Type B pancreatic cell (in vitro differentiated cells): ENCODE data around the gene MAFB. TPM values are rescaled to one million over a fixed set of nuclear protein-coding genes. Genes with fewer than 3 reads are reported as not detected.

ENCODE experiments used
- DNase-seq: peaks from one replicate; pipeline ENCODE4 v3.0.0; 2021; ENCODE audit warnings: mixed read lengths; ENCODE audit not compliant: unreplicated experiment; ENCODE audit errors: extremely low spot score
- H3K27ac Mint-ChIP-seq: 2 replicates; pipeline ENCODE4 v1.8.0; 2021; ENCODE audit warnings: mild to moderate bottlenecking, mixed read lengths
- H3K27me3 Mint-ChIP-seq: 2 replicates; pipeline ENCODE4 v1.8.0; 2021; ENCODE audit warnings: mixed read lengths
- H3K36me3 Mint-ChIP-seq: 2 replicates; pipeline ENCODE4 v1.8.0; 2021; ENCODE audit warnings: mixed read lengths
- H3K4me1 Mint-ChIP-seq: one replicate; pipeline ENCODE4 v1.8.0; 2021; ENCODE audit warnings: mixed read lengths; ENCODE audit not compliant: unreplicated experiment
- H3K4me3 Mint-ChIP-seq: 2 replicates; pipeline ENCODE4 v1.8.0; 2021; ENCODE audit warnings: mild to moderate bottlenecking, mixed read lengths
- H3K9me3 Mint-ChIP-seq: 2 replicates; pipeline ENCODE4 v1.8.0; 2021; ENCODE audit warnings: mixed read lengths
- total RNA-seq: library from RNA; stranded (reverse); gene quantifications from 2 replicates; pipeline ENCODE4 v1.2.1, GENCODE V29; 2021; ENCODE audit warnings: low replicate concordance
- TF ChIP-seq, protein P1 (sequence below): fragments of 200-600 bp; sonication (generic); conservative IDR thresholded peaks from 2 replicates; pipeline ENCODE4 v1.5.0; 2021; ENCODE audit warnings: antibody characterized with exemption, mild to moderate bottlenecking

MAFB gene
- total RNA-seq, 1 donor from 2014 or later = 114 TPM

DNA sequence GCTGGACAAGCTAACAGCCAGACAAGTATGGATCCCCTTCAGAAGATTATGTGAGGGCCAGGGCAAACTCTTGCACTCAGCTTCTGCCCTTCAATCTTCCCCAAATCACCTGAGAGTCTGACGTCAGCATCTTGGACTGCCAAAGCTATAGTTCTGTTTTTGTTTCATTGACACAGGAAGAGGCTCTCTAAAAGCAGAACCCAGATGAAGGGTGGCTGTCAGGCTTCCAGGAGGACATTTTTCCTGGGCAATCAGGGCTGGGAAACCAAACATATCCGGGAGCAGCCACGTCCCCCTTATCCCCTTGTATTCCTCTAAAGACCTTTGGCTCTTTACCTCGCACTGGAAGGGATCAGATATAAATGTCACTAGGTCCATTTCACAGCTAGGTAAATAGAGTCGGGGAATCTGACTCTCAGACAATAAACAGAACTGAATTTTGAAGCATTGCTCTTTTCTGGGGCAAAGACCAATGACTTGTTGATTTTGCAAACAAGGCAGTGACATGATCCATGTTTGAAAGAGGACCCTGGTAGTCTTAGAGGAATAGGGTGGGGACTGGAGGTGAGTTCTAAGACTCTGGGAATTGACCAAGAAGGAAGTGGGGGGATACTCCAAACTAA, 13.3 kb downstream of the MAFB start:
- Mint-ChIP-seq H3K4me1 (peaks cover 17% of the 10 kb centered on the region), H3K27me3 (peaks cover 49% of the 10 kb centered on the region), H3K4me3 (no peak overlapping the region), H3K27ac (no peak overlapping the region), H3K9me3 (peaks cover 5% of the 10 kb centered on the region), H3K36me3 (peaks cover 4% of the 10 kb centered on the region)
- TF ChIP-seq, protein P1, sequence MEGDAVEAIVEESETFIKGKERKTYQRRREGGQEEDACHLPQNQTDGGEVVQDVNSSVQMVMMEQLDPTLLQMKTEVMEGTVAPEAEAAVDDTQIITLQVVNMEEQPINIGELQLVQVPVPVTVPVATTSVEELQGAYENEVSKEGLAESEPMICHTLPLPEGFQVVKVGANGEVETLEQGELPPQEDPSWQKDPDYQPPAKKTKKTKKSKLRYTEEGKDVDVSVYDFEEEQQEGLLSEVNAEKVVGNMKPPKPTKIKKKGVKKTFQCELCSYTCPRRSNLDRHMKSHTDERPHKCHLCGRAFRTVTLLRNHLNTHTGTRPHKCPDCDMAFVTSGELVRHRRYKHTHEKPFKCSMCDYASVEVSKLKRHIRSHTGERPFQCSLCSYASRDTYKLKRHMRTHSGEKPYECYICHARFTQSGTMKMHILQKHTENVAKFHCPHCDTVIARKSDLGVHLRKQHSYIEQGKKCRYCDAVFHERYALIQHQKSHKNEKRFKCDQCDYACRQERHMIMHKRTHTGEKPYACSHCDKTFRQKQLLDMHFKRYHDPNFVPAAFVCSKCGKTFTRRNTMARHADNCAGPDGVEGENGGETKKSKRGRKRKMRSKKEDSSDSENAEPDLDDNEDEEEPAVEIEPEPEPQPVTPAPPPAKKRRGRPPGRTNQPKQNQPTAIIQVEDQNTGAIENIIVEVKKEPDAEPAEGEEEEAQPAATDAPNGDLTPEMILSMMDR = no peak
- DNase-seq = no peak

DNA sequence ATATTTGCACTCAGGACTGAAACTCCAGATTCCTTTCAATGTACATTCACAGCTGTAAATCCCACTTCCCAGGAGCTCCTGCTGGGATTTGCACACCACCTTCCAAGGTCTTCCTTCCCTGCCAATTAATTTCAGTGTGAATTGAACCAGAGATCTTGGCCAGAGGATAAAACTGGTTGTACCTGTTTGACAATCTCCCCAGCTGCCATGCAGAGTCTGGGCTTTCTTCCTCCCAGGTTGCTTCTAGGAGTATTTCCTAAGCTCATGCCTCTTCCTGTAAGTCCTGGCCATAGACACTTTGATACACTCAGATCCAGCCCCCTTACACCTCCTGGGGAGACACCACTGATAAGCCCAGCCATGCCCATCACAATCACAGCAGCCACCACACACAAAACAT, 15.6 kb downstream of the MAFB start:
- Mint-ChIP-seq H3K4me1 (peaks cover 16% of the 10 kb centered on the region), H3K9me3 (peaks cover 5% of the 10 kb centered on the region), H3K27me3 (peaks cover 32% of the 10 kb centered on the region)

DNA sequence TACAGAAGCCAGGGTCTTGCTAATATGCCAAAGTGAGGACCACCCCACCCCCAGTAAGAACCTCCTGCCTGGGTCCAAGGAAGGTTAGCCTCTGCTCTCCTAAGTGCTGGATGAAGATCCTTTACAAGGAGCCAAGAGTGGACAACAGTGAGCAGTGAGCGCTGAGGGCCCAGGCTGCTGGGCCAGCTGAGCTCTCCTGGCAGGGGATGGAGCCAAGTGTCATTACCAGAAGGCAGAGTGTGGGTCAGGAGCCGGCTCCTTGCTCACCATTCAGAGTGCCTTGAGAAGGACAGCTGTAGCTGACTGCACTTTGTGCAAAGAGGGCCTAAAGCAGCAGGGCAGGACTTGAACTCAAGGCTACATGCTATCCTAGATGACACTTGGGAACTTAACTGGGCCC, 16.9 kb downstream of the MAFB start:
- Mint-ChIP-seq H3K27me3 (peaks cover 22% of the 10 kb centered on the region), H3K27ac (no peak overlapping the region), H3K4me1 (peaks cover 16% of the 10 kb centered on the region), H3K4me3 (no peak overlapping the region), H3K36me3 (no peaks in the 10 kb centered on the region), H3K9me3 (peaks cover 5% of the 10 kb centered on the region)
- no peak for DNase-seq
- TF ChIP-seq, protein P1 = no peak

More for the DNA sequence above, 15.6 kb downstream of the MAFB start:
- peak overlapping the region; percentile 51 for H3K4me3 Mint-ChIP-seq
- no peak for DNase-seq
- peak overlapping the region; percentile 74 for H3K27ac Mint-ChIP-seq
- H3K36me3 Mint-ChIP-seq = peaks cover 4% of the 10 kb centered on the region
- TF ChIP-seq, protein P1 = no peak

DNA sequence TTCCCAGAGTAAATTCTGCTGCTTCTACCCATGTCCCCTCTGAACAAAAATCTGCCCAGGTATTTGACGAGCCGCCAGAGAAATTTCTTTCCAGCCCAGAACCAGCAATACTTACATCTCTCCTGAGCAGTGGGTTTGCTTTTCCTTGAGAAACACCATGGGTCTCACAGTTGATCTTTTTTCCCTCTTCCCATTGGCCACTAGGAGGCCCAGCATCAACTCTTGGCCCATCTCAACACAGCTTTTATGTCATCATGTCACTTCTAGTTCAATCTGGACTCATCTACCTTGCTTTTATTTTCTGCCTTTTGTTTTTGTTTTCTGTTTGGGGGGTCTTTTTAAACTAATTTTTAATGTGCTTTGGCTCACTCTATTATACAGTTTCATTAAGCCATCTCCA, 18.8 kb downstream of the MAFB start:
- peaks cover 10% of the 10 kb centered on the region for H3K27me3 Mint-ChIP-seq
- DNase-seq = no peak
- H3K27ac Mint-ChIP-seq = no peak overlapping the region
- peaks cover 17% of the 10 kb centered on the region for H3K4me1 Mint-ChIP-seq
- TF ChIP-seq, protein P1 = peak; percentile 43
- no peak overlapping the region for H3K4me3 Mint-ChIP-seq
- H3K9me3 Mint-ChIP-seq = peaks cover 5% of the 10 kb centered on the region
- no peaks in the 10 kb centered on the region for H3K36me3 Mint-ChIP-seq

DNA sequence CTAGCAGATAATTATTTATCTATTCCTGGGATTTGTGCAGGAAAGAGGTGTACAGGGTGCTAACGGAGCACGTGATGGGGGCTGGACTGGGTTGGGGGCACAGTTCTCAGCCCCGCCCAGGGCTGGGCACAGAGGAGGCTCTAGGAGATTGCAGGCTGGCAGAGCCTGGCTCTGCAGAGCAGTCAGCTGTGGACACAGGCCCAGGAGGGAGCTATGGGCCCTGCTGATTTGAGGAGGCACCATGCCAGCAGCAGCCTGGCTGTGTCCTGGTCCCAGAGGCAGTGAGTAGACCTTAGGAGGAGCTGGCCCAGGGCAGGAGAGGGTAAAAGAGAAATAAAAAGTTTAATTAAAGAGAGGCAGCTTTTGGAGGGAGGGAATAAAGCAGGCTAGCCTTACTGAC, 19.3 kb downstream of the MAFB start:
- Mint-ChIP-seq H3K27ac (no peak overlapping the region), H3K36me3 (no peaks in the 10 kb centered on the region), H3K4me3 (no peak overlapping the region), H3K27me3 (peaks cover 6% of the 10 kb centered on the region), H3K9me3 (peaks cover 5% of the 10 kb centered on the region), H3K4me1 (peaks cover 19% of the 10 kb centered on the region)
- TF ChIP-seq, protein P1 = no peak
- DNase-seq = no peak
